IMR-90 (cell line): ENCODE data around the gene AGAP1. TPM values are rescaled to one million over a fixed set of nuclear protein-coding genes. Genes with fewer than 3 reads are reported as not detected.

Source experiments
- ATAC-seq: fragments of 200-7000 bp; cut with Tn5 transposase; 2 replicates; pipeline ENCODE4 v1.9.1; 2020; ENCODE audit warnings: low read depth, mild to moderate bottlenecking, moderate library complexity
- BruUV-seq: library from RNA; stranded (reverse); fragments of 400-500 nt; replicated peaks from 2 replicates; lab custom pipeline; 2021; lab: Mats Ljungman, UMichigan
- CTCF ChIA-PET: fragments of 300-600 bp; formaldehyde crosslinking; extraction: SDS; loops from one replicate; lab custom pipeline; 2021; ENCODE audit warnings: antibody characterized with exemption; lab: Yijun Ruan, JAX
- POLR2A ChIA-PET: fragments of 300-600 bp; sonication (Branson Sonifier 250); formaldehyde crosslinking; loops from one replicate; lab custom pipeline; 2022; ENCODE audit warnings: antibody characterized with exemption; ENCODE audit not compliant: unreplicated experiment; lab: Charles Lee
- DNase-seq: peaks from one replicate; pipeline ENCODE4 v3.0.0; 2013
- H2AFZ ChIP-seq: replicated peaks from 2 replicates; pipeline ENCODE3; 2013; ENCODE audit warnings: low read length, mild to moderate bottlenecking; ENCODE audit not compliant: poor library complexity
- H2AK5ac ChIP-seq: 2 replicates; pipeline ENCODE4 v1.6.1; 2013; ENCODE audit warnings: low read depth, low read length, inconsistent platforms
- H2AK9ac ChIP-seq: replicated peaks from 2 replicates; pipeline ENCODE3; 2013; ENCODE audit warnings: mild to moderate bottlenecking, low read depth, low read length, moderate library complexity; ENCODE audit not compliant: poor library complexity
- H2BK120ac ChIP-seq: 2 replicates; pipeline ENCODE4 v1.6.1; 2013; ENCODE audit warnings: low read depth, low read length, inconsistent platforms
- H2BK15ac ChIP-seq: 3 replicates; pipeline ENCODE4 v1.6.1; 2013; ENCODE audit warnings: low read depth, low read length, inconsistent platforms
- H2BK20ac ChIP-seq: 2 replicates; pipeline ENCODE4 v1.6.1; 2013; ENCODE audit warnings: low read depth, mild to moderate bottlenecking, inconsistent platforms, low read length, moderate library complexity
- H2BK5ac ChIP-seq: 2 replicates; pipeline ENCODE4 v1.6.1; 2013; ENCODE audit warnings: mild to moderate bottlenecking, low read depth, low read length, inconsistent platforms; ENCODE audit not compliant: poor library complexity, severe bottlenecking
- H3K14ac ChIP-seq: replicated peaks from 2 replicates; pipeline ENCODE4 v1.6.1; 2013; ENCODE audit warnings: low read depth, low read length, inconsistent platforms
- H3K18ac ChIP-seq: 2 replicates; pipeline ENCODE4 v1.6.1; 2013; ENCODE audit warnings: low read depth, low read length, control low read depth
- H3K23ac ChIP-seq: 2 replicates; pipeline ENCODE4 v1.6.1; 2013; ENCODE audit warnings: low read depth, low read length, inconsistent platforms
- H3K27ac ChIP-seq: 2 replicates; pipeline ENCODE4 v1.5.1; 2013; ENCODE audit warnings: mild to moderate bottlenecking, control low read depth, low read length; ENCODE audit not compliant: insufficient read depth
- H3K27me3 ChIP-seq: 2 replicates; pipeline ENCODE4 v1.6.1; 2013; ENCODE audit warnings: low read length; ENCODE audit not compliant: control insufficient read depth, insufficient read depth
- H3K36me3 ChIP-seq: 2 replicates; pipeline ENCODE4 v1.6.1; 2013; ENCODE audit warnings: low read length, mixed read lengths; ENCODE audit not compliant: control insufficient read depth, insufficient read depth
- H3K4ac ChIP-seq: 2 replicates; pipeline ENCODE4 v1.6.1; 2013; ENCODE audit warnings: low read depth, low read length, inconsistent platforms
- H3K4me1 ChIP-seq: 2 replicates; pipeline ENCODE4 v1.6.1; 2013; ENCODE audit warnings: low read length, mixed read lengths; ENCODE audit not compliant: control insufficient read depth, insufficient read depth
- H3K4me2 ChIP-seq: 2 replicates; pipeline ENCODE4 v1.6.1; 2013; ENCODE audit warnings: low read depth, mild to moderate bottlenecking, control low read depth, low read length, moderate library complexity
- H3K4me3 ChIP-seq: 2 replicates; pipeline ENCODE4 v1.5.1; 2013; ENCODE audit warnings: low read depth, mild to moderate bottlenecking, control low read depth, low read length, moderate library complexity; ENCODE audit not compliant: insufficient read depth
- H3K56ac ChIP-seq: 2 replicates; pipeline ENCODE4 v1.6.1; 2013; ENCODE audit warnings: low read length, inconsistent platforms; ENCODE audit not compliant: insufficient read depth; ENCODE audit errors: extremely low read depth
- H3K79me1 ChIP-seq, 2 experiments: 2 replicates each; pipeline ENCODE4 v1.6.1; 2013; ENCODE audit warnings: low read length in 2 of 2, inconsistent platforms in 1 of 2, low read depth in 1 of 2
- H3K9ac ChIP-seq: 2 replicates; pipeline ENCODE4 v1.6.1; 2013; ENCODE audit warnings: low read depth, low read length, control low read depth
- H3K9me1 ChIP-seq: 2 replicates; pipeline ENCODE4 v1.6.1; 2013; ENCODE audit warnings: low read length, inconsistent platforms; ENCODE audit not compliant: insufficient read depth
- H3K9me3 ChIP-seq: 2 replicates; pipeline ENCODE4 v1.6.1; 2013; ENCODE audit warnings: low read length; ENCODE audit not compliant: control insufficient read depth, insufficient read depth
- H4K20me1 ChIP-seq: 2 replicates; pipeline ENCODE4 v1.6.1; 2013; ENCODE audit warnings: low read length, inconsistent platforms; ENCODE audit not compliant: insufficient read depth
- H4K5ac ChIP-seq: 2 replicates; pipeline ENCODE4 v1.6.1; 2013; ENCODE audit warnings: mild to moderate bottlenecking, low read depth, low read length, control low read depth
- H4K8ac ChIP-seq, 2 experiments: 2 replicates each; pipeline ENCODE4 v1.6.1; 2013; ENCODE audit warnings: low read depth in 2 of 2, low read length in 2 of 2, control low read depth in 1 of 2, inconsistent platforms in 1 of 2
- H4K91ac ChIP-seq: 2 replicates; pipeline ENCODE4 v1.6.1; 2013; ENCODE audit warnings: low read depth, low read length, inconsistent platforms; ENCODE audit not compliant: insufficient read depth
- BHLHE40 ChIP-seq: fragments of 150-350 bp; IDR thresholded peaks from 2 replicates; pipeline ENCODE4 v1.6.1; 2016; ENCODE audit warnings: mild to moderate bottlenecking, low read depth, low read length
- CEBPB ChIP-seq: IDR thresholded peaks from 2 replicates; pipeline ENCODE4 v1.6.1; 2012; ENCODE audit warnings: low read depth, low read length, improper control_type of control experiment
- CHD1 ChIP-seq: IDR thresholded peaks from 2 replicates; pipeline ENCODE4 v1.6.1; 2012; ENCODE audit warnings: low read depth, low read length, improper control_type of control experiment
- CTCF ChIP-seq: conservative IDR thresholded peaks from 2 replicates; pipeline ENCODE4 v1.5.1; 2012; ENCODE audit warnings: mild to moderate bottlenecking, low read depth, low read length, improper control_type of control experiment
- FOS ChIP-seq: fragments of 150-350 bp; IDR thresholded peaks from 2 replicates; pipeline ENCODE4 v1.6.1; 2016; ENCODE audit warnings: low read depth, low read length
- MAFK ChIP-seq: IDR thresholded peaks from 2 replicates; pipeline ENCODE4 v1.6.1; 2012; ENCODE audit warnings: low read depth, low read length, improper control_type of control experiment
- MAZ ChIP-seq: IDR thresholded peaks from 2 replicates; pipeline ENCODE4 v1.6.1; 2012; ENCODE audit warnings: low read depth, mild to moderate bottlenecking, low read length, improper control_type of control experiment, moderate library complexity, borderline replicate concordance
- MXI1 ChIP-seq: IDR thresholded peaks from 2 replicates; pipeline ENCODE4 v1.6.1; 2012; ENCODE audit warnings: low read depth, mild to moderate bottlenecking, low read length, moderate library complexity, borderline replicate concordance
- NFE2L2 ChIP-seq: fragments of 150-350 bp; IDR thresholded peaks from 2 replicates; pipeline ENCODE4 v1.6.1; 2016; ENCODE audit warnings: low read depth, mild to moderate bottlenecking, low read length
- POLR2A ChIP-seq: IDR thresholded peaks from 2 replicates; pipeline ENCODE4 v1.6.1; 2012; ENCODE audit warnings: mild to moderate bottlenecking, low read depth, low read length
- RAD21 ChIP-seq: IDR thresholded peaks from 2 replicates; pipeline ENCODE4 v1.6.1; 2012; ENCODE audit warnings: low read length, improper control_type of control experiment
- RCOR1 ChIP-seq: IDR thresholded peaks from 2 replicates; pipeline ENCODE4 v1.6.1; 2012; ENCODE audit warnings: mild to moderate bottlenecking, low read length, improper control_type of control experiment; ENCODE audit not compliant: insufficient replicate concordance
- RFX5 ChIP-seq: IDR thresholded peaks from 2 replicates; pipeline ENCODE4 v1.8.0; 2012; ENCODE audit warnings: low read depth, mild to moderate bottlenecking, low read length, moderate library complexity
- SMC3 ChIP-seq: fragments of 150-350 bp; IDR thresholded peaks from 2 replicates; pipeline ENCODE4 v1.6.1; 2016; ENCODE audit warnings: low read depth, mild to moderate bottlenecking, antibody characterized with exemption, low read length, moderate library complexity
- USF2 ChIP-seq: fragments of 150-350 bp; IDR thresholded peaks from 2 replicates; pipeline ENCODE4 v1.6.1; 2017; ENCODE audit warnings: mild to moderate bottlenecking, antibody characterized with exemption, low read length, low read depth
- WGBS, 2 experiments: methylation state at CpG; one replicate each; pipeline versions ENCODE4 v1.1.5 to v1.1.7; 2013; ENCODE audit warnings: missing lambda C conversion rate in 2 of 2; ENCODE audit not compliant: insufficient read length in 1 of 2; ENCODE audit errors: extremely low coverage in 2 of 2; 5-methylcytosine and 5-hydroxymethylcytosine counted together
- dilution Hi-C: fragments of 300-500 bp; cut with HindIII; formaldehyde crosslinking; loops from one replicate; pipeline ENCODE4 v1.14.3; 2018; ENCODE audit warnings: low sequenced_read_pairs; ENCODE audit not compliant: unreplicated experiment
- in situ Hi-C: fragments of 300-500 bp; cut with MboI; formaldehyde crosslinking; loops from 3 replicates; pipeline ENCODE4 v1.14.3; 2019; ENCODE audit warnings: low sequenced_read_pairs, inconsistent platforms, mixed read lengths
- intact Hi-C: fragments of 100-400 bp; cut with micrococcal nuclease; formaldehyde crosslinking; loops from 2 replicates; pipeline ENCODE4 v1.10.0; 2022
- polyA plus RNA-seq, 3 experiments: library from polyadenylated mRNA; depleted of rRNA; stranded (reverse); fragments of >200 nt; gene quantifications; 2 replicates each; pipeline ENCODE4 v1.2.3, GENCODE V29; 2012; ENCODE audit warnings: low replicate concordance in 1 of 3
- total RNA-seq: library from RNA; depleted of rRNA; stranded (reverse); fragments of >200 nt; gene quantifications from 2 replicates; pipeline ENCODE4 v1.2.3, GENCODE V29; 2012
- TF ChIP-seq, protein P1 (sequence below): fragments of 150-350 bp; IDR thresholded peaks from 2 replicates; pipeline ENCODE4 v1.6.1; 2016; ENCODE audit warnings: low read depth, mild to moderate bottlenecking, low read length, moderate library complexity, borderline replicate concordance

AGAP1 gene
- total and polyA plus RNA-seq, 2 of the 4 experiments (the other 2 are of a cell fraction): 15.1 to 16.4 TPM

DNA sequence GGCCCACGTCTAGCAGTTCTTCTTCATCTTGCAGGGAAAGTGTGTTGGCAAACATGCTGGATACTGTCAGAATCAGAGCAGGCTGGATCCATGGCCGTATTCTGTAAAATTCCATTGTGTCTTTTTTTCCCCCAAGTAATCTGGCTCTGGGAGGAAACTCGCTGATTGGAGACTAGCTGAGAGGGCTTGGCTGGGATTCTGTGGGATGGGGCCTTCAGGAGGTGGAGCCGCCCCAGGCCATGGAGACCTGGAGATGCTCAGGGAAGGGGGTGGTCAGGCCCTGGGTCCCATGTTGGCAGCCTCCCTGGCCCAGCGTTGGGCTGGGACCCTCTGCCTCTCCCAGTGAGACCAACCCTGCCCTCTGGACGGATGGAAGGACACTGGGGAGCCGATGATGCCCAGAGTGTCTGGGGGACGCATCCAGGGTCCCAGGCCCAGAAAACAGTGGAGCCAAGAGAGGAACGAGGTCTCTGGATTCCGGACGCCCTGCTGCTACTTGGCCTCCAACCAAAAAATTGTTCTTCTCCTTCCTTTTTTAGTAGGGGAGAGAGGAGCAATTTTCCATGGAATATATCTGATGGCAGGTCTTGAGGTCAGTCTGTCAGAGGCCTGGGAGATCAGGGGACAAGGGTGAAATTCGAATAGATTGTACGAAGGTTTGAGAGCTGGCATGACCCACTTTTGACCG is 114.5 kb downstream of the AGAP1 start:
- Histone ChIP-seq H4K20me1 (peaks cover 53% of the 10 kb centered on the region), H3K9ac (no peak overlapping the region), H4K8ac (no peak overlapping the region), H3K4me1 (peaks cover 6% of the 10 kb centered on the region), H3K9me1 (peaks cover 6% of the 10 kb centered on the region; the same call in 1 of the 2 replicates), H2AK9ac (no peak overlapping the region), H3K27me3 (no peaks in the 10 kb centered on the region), H3K79me1 (peaks cover 22 to 68% of the 10 kb centered on the region in 2 experiments), H3K14ac (no peak overlapping the region), H2BK15ac (no peak overlapping the region), H2BK120ac (no peak overlapping the region), H3K4me2 (no peak overlapping the region), H4K91ac (no peak overlapping the region), H2AK5ac (no peak overlapping the region), H2BK20ac (no peak overlapping the region), H4K5ac (no peak overlapping the region), H2AFZ (no peak overlapping the region), H3K18ac (no peak overlapping the region), H3K36me3 (no peaks in the 10 kb centered on the region), H3K56ac (no peak overlapping the region), H3K9me3 (no peaks in the 10 kb centered on the region), H2BK5ac (no peak overlapping the region), H3K4ac (no peak overlapping the region), H3K4me3 (no peak overlapping the region), H3K23ac (no peak overlapping the region), H3K27ac (no peak overlapping the region)
- POLR2A ChIA-PET: no interaction called here
- dilution Hi-C loops: no loop called here
- TF ChIP-seq FOS (no peak), RFX5 (no peak), CEBPB (no peak), POLR2A (no peak), BHLHE40 (no peak), RCOR1 (no peak), SMC3 (no peak), NFE2L2 (no peak), CHD1 (no peak), USF2 (no peak), MXI1 (no peak), RAD21 (no peak), MAZ (no peak), MAFK (no peak), CTCF (no peak)
- TF ChIP-seq, protein P1, sequence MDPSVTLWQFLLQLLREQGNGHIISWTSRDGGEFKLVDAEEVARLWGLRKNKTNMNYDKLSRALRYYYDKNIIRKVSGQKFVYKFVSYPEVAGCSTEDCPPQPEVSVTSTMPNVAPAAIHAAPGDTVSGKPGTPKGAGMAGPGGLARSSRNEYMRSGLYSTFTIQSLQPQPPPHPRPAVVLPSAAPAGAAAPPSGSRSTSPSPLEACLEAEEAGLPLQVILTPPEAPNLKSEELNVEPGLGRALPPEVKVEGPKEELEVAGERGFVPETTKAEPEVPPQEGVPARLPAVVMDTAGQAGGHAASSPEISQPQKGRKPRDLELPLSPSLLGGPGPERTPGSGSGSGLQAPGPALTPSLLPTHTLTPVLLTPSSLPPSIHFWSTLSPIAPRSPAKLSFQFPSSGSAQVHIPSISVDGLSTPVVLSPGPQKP: no peak
- CTCF ChIA-PET: no interaction called here
- in situ Hi-C loops: loop anchor here (25.0 kb wide), 1 partner anchor 554 kb away; the partner anchor contains the start of gene GBX2
- no peak for ATAC-seq
- DNase-seq: no peak
- WGBS, 2 experiments: 85% methylated on average over 5 of the region's 14 CpGs; no CpG with 5 or more reads in 1 of the 2 experiments
- intact Hi-C loops: no loop called here
- no TSS peak for BruUV-seq
